IPS DF 6.9 (cell line): ENCODE measurements around the gene CACTIN.
"Not testable (repeated sequence)": the region's sequence is repeated elsewhere in the genome, so short reads cannot be mapped to it uniquely, and the experiment has no call there.

ENCODE experiments used
- DNase-seq: peaks from one replicate; pipeline ENCODE4 v3.0.0-alpha.2; 2013; ENCODE audit warnings: low read depth, low spot score
- H3K27ac ChIP-seq: one replicate; pipeline ENCODE4 v1.5.1; 2013; ENCODE audit warnings: low read length, control low read depth
- H3K27me3 ChIP-seq: 2 replicates; pipeline ENCODE4 v1.6.1; 2013; ENCODE audit warnings: mild to moderate bottlenecking, low read length; ENCODE audit not compliant: control insufficient read depth, insufficient read depth
- H3K36me3 ChIP-seq: 2 replicates; pipeline ENCODE4 v1.6.1; 2013; ENCODE audit warnings: low read length; ENCODE audit not compliant: control insufficient read depth, insufficient read depth
- H3K4me1 ChIP-seq: 2 replicates; pipeline ENCODE4 v1.6.1; 2013; ENCODE audit warnings: low read length; ENCODE audit not compliant: control insufficient read depth, insufficient read depth
- H3K4me3 ChIP-seq: 2 replicates; pipeline ENCODE4 v1.5.1; 2013; ENCODE audit warnings: mild to moderate bottlenecking, low read length
- H3K9me3 ChIP-seq: 2 replicates; pipeline ENCODE4 v1.6.1; 2013; ENCODE audit warnings: low read length, inconsistent platforms; ENCODE audit not compliant: control insufficient read depth, insufficient read depth
- WGBS: extraction: QIAGEN DNeasy Blood & Tissue Kit; methylation state at CpG from one replicate; pipeline ENCODE4 v1.1.7; 2013; ENCODE audit warnings: mixed read lengths, missing lambda C conversion rate; ENCODE audit not compliant: insufficient read length, insufficient coverage; 5-methylcytosine and 5-hydroxymethylcytosine counted together

CACTIN gene

DNA sequence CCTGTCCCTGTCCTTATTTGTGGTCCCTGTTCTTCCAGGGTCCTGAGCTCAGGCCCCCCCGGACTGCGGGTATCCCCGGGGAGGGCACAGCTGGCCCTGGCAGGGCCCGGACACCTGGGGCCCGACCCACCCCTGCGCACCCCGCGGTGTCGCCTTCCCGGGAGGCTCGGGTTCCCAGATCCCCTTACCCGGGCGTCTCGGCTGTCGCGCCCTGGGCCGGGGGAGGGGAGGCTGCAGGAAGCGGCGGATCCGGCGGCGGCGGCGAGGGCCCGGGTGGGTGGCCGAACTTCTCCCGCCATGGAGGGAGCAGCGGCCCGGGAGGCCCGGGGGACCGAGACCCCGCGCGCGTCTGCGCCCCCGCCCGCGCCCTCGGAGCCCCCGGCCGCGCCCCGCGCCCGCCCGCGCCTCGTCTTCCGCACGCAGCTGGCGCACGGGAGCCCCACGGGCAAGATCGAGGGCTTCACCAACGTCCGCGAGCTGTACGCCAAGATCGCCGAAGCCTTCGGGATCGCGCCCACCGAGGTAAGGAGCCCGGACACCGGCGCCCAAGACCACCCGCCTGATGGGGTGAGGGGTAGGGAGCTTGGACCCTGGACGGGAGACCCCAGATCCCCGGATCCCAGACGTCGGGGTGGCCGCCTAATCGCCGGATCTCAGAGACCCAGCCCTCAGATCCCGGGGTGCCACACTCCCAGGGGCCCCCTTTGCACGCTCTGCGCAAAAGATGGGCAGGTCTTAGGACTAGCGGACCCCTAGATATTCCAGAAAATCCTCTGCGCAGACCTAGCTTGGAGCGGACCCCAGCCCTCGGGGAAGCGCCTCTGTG is 41.1 kb downstream of the CACTIN start, which contains the start of gene GIPC3:
TSS of gene GIPC3 (plus strand) at position 178 of the 826 bp plus-strand sequence. CDS start at position 298, 120 bp downstream.
- peaks cover 4% of the 10 kb centered on the region; the same call in 1 of the 2 replicates for H3K27me3 ChIP-seq
- no peaks in the 10 kb centered on the region; the same call in 1 of the 2 replicates for H3K36me3 ChIP-seq
- H3K4me1 ChIP-seq = no peaks in the 10 kb centered on the region
- H3K4me3 ChIP-seq = peak within 1 kb of the TSS; percentile 21; the same call in 1 of the 2 replicates
- DNase-seq = no peak
- H3K27ac ChIP-seq = no peak within 1 kb of the TSS
- WGBS = no CpG with 5 or more reads among the region's 84 CpGs
- H3K9me3 ChIP-seq = no peaks in the 10 kb centered on the region

DNA sequence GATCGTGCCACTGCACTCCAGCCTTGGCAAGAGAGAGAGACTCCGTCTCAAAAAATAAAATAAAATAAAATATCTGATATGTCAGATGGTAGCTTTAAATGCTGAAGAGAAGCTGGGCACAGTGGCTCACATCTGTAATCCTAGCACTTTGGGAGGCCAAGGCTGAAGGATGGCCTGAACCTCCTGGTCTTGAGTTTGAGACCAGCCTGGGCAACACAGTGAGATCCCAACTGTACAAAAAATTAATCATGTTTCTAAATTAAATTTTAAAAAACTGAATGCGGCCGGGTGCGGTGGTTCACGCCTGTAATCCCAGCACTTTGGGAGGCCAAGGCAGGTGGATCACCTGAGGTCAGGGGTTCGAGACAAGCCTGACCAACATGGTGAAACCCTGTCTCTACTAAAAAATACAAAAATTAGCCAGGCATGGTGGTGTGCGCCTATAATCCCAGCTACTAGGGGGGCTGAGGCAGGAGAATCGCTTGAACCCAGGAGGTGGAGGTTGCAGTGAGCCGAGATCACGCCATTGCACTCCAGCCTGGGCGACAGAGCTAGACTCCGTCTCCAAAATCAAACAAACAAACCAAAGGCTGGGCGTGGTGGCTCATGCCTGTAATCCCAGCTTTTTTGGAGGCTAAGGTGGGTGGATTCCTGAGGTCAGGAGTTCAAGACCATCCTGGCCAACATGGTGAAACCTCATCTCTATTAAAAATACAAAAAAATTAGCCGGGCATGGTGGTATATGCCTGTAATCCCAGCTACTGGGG is 42.4 kb downstream of the CACTIN start:
- not testable (repeated sequence) for H3K4me3 ChIP-seq, H3K36me3 ChIP-seq, H3K4me1 ChIP-seq, H3K27ac ChIP-seq, H3K27me3 ChIP-seq, DNase-seq, H3K9me3 ChIP-seq
- no CpG with 5 or more reads among the region's 15 CpGs for WGBS

DNA sequence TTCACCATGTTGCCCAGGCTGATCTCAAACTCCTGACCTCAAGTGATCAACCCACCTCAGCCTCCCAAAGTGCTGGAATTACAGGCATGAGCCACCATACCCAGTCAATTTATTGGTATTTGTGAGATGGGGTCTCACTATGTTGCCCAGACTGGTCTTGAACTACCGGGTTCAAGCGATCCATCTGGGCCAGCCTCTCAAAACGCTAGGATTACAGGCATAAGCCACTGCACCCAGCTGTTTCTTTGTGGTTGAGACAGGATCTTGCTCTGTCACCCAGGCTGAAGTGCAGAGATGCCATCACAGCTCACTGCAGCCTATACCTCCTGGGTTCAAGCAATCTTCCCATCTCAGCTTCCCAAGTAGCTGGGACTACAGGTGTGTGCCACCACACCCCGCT is 44.8 kb downstream of the CACTIN start:
- H3K36me3 ChIP-seq, DNase-seq, H3K4me1 ChIP-seq, H3K9me3 ChIP-seq, H3K27ac ChIP-seq, H3K4me3 ChIP-seq, H3K27me3 ChIP-seq: not testable (repeated sequence)
- no CpG with 5 or more reads among the region's 4 CpGs for WGBS

GRCh38 chr19:3580156-3580934 is 46.2 kb downstream of the CACTIN start:
- no CpG with 5 or more reads among the region's 11 CpGs for WGBS
- no peaks in the 10 kb centered on the region for H3K9me3 ChIP-seq
- H3K36me3 ChIP-seq = no peaks in the 10 kb centered on the region
- H3K27ac ChIP-seq = no peak overlapping the region
- peaks cover 4% of the 10 kb centered on the region; the same call in 1 of the 2 replicates for H3K4me1 ChIP-seq
- no peaks in the 10 kb centered on the region for H3K27me3 ChIP-seq
- H3K4me3 ChIP-seq = no peak overlapping the region
- no peak for DNase-seq

DNA sequence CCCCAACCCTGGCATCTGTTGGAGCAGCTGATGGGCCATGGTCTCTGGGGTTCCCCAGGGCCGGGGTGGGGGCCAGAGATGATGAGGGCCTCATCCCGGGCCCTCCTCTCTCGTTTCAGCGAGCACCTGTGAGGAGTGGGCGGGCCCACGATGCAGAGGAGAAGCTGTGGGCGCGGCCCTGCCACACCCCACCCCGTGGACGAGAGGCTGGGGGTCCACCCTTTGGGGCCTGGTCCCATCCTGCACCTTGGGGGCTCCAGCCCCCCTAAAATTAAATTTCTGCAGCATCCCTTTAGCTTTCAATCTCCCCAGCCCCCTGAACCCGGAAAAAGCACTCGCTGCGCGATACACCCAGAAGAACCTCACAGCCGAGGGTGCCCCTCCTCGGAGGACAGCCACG is 48.2 kb downstream of the CACTIN start:
- H3K9me3 ChIP-seq = no peaks in the 10 kb centered on the region
- no CpG with 5 or more reads among the region's 17 CpGs for WGBS
- H3K27me3 ChIP-seq = no peaks in the 10 kb centered on the region
- H3K4me3 ChIP-seq = peak overlapping the region; percentile 58; the same call in 1 of the 2 replicates
- H3K4me1 ChIP-seq = peaks cover 6% of the 10 kb centered on the region
- DNase-seq = no peak
- no peak overlapping the region for H3K27ac ChIP-seq
- no peaks in the 10 kb centered on the region for H3K36me3 ChIP-seq

DNA sequence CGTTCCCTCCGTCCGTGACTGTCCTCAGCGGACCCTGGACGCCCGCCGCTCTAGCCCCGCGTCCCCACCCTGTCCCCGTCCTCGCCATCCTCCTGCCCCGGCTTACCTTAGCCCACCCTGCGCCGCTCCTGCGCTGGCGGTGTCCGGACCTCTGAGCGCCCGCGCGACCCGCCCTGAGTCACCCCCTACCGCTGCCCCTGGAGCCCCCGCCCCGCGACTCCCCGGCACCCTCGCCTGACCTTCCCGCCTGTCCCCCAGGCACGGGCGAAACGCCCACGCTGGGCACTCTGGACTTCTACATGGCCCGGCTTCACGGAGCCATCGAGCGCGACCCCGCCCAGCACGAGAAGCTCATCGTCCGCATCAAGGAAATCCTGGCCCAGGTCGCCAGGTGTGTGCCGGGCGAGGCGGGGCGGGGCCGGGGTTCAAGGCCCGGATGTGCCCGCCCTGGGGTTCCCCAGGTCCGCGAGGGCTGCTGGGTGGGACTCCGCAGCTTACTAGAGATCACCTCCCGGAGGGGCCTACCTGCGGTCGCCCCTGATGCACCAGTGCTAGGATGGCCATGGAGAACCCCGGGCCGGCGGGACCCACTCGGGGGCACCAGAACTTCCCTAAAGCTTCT is 48.8 kb downstream of the CACTIN start:
- no peak for DNase-seq
- Histone ChIP-seq H3K36me3 (no peaks in the 10 kb centered on the region), H3K4me3 (peak overlapping the region; percentile 58; the same call in 1 of the 2 replicates), H3K4me1 (peaks cover 6% of the 10 kb centered on the region), H3K27ac (no peak overlapping the region), H3K9me3 (no peaks in the 10 kb centered on the region), H3K27me3 (no peaks in the 10 kb centered on the region)
- WGBS = no CpG with 5 or more reads among the region's 60 CpGs

GRCh38 chr19:3576696-3577443 is 49.7 kb downstream of the CACTIN start:
- Histone ChIP-seq H3K4me1 (peaks cover 8% of the 10 kb centered on the region), H3K9me3 (no peaks in the 10 kb centered on the region), H3K27ac (no peak overlapping the region), H3K27me3 (no peaks in the 10 kb centered on the region), H3K36me3 (no peaks in the 10 kb centered on the region), H3K4me3 (peak overlapping the region; percentile 58; the same call in 1 of the 2 replicates)
- no peak for DNase-seq
- no CpG with 5 or more reads among the region's 78 CpGs for WGBS

- Histone ChIP-seq H3K27ac (no peak overlapping the region), H3K27me3 (no peaks in the 10 kb centered on the region), H3K4me3 (peak overlapping the region; percentile 36; the same call in 1 of the 2 replicates), H3K9me3 (no peaks in the 10 kb centered on the region), H3K36me3 (no peaks in the 10 kb centered on the region), H3K4me1 (peaks cover 8% of the 10 kb centered on the region)
- no CpG with 5 or more reads among the region's 29 CpGs for WGBS
- DNase-seq = no peak
These were observed 50.5 kb downstream of the CACTIN start for GRCh38 chr19:3575949-3576673.

GRCh38 chr19:3575260-3575741 is 51.3 kb downstream of the CACTIN start:
- Histone ChIP-seq H3K9me3 (no peaks in the 10 kb centered on the region), H3K4me3 (no peak overlapping the region), H3K27me3 (no peaks in the 10 kb centered on the region), H3K27ac (no peak overlapping the region), H3K4me1 (peaks cover 8% of the 10 kb centered on the region), H3K36me3 (no peaks in the 10 kb centered on the region)
- no CpG with 5 or more reads among the region's 19 CpGs for WGBS
- no peak for DNase-seq
